Measurements from ENCODE around the gene DNAJC6.

Gene DNAJC6

DNA sequence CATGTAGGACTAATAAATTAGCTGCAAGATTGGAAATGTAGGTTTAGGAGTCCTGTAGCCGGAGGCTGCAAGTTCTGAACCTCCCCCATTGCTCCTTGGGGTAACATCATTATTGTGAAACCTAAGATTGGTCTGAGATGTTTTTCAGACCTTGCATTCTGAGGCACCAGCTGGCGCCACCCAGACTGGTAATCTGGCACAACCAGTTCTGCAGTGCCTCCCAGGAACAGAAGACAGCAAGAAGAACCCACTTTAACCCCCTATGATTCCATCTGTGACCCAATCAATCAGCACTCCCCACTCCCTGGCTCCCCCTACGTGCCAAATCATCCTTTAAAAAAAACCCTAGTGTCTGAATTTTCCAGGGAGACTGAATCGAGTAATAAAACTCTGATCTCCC is 11.6 kb upstream of the DNAJC6 start:
- no peak for DNase-seq

DNA sequence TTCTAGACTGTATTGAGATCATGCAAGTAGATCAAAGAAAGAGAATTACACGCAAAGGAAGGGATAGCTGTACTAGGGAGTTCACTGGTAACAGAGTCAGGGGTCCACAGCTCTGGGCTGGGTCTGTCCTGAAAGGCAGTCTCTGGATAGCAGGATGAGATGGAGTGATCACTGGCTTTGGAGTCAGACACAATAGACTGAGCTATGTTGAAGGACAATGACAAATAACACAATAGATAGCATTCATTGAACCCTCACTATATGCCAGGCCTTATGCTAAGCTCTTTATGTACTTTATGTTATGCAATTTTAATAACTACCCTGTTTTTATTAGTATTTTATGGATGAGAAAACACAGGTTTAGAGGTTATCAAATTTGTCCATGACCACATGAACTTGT is 10.0 kb upstream of the DNAJC6 start:
- DNase-seq = no peak

GRCh38 chr1:65308781-65309303 is 501 bp upstream of the DNAJC6 start:
- DNase-seq = peak in 1 of 2 experiments; percentile 48

- peak; percentile 43 to 85 for DNase-seq
Measured at GRCh38 chr1:65310078-65310587, 790 bp downstream of the DNAJC6 start.

- no peak for DNase-seq
Measured at GRCh38 chr1:65311760-65312159, 2.4 kb downstream of the DNAJC6 start.

GRCh38 chr1:65316233-65316632 is 6.9 kb downstream of the DNAJC6 start:
- DNase-seq = no peak

DNA sequence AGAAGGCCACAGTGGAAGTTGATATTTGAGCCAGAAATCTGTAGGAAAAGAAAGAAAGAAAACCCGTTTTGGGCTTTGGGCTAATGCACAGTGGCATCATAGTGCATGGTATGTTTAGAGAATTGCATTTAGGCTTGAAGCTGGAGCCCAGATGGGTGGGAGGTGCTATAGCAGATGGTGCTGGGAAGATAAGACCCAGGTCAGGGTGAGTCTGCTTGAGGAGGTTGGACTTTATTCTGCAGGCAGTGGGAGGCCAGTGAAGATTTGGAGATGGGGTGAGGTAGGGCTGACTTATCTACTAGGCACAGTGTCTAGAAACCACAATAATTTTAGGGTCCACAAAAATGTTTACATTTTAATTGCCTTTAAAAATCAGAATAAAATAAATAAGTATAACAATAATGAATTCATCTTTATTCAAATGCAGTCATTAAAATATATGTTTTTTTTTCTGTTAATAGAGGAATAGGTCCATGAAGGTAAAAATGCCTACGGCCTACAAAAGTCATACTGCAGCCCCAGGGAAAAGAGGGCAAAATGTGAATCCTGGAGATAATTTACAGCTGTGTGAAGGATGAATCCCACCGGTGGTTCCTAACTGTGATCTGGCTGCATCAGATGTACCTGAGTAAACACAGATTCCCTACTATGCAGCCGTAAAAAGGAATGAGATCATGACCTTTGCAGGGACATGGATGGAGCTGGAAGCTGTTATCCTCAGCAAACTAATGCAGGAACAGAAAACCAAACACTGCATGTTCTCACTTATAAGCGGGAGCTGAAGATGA is 8.7 kb downstream of the DNAJC6 start:
- no peak for DNase-seq

- no peak for DNase-seq
Measured at GRCh38 chr1:65319141-65319540, 9.8 kb downstream of the DNAJC6 start.

- DNase-seq = no peak
Measured at GRCh38 chr1:65319754-65320153, 10.4 kb downstream of the DNAJC6 start.

GRCh38 chr1:65321879-65322278 is 12.5 kb downstream of the DNAJC6 start:
- DNase-seq = no peak

GRCh38 chr1:65323246-65323645 is 13.9 kb downstream of the DNAJC6 start:
- no peak for DNase-seq

DNA sequence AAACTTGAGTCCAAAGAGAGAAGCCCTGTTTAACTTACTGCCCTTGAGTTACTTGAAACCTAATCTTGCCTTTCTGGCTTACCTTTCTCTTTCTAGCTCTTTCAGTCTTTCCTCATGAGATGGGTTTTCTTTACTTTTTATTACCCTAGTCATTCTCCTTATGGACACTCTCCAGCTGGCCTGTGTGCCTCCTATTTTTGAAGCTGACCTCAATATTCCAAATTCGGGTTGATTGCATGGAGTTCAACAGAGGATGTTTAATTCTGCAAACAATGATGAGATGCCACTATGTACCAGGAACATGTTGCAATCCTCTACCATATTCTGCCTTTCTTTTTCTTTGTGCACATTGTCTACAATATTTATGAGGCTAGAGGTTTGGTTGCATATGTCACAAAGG is 20.7 kb downstream of the DNAJC6 start:
- DNase-seq = no peak

DNA sequence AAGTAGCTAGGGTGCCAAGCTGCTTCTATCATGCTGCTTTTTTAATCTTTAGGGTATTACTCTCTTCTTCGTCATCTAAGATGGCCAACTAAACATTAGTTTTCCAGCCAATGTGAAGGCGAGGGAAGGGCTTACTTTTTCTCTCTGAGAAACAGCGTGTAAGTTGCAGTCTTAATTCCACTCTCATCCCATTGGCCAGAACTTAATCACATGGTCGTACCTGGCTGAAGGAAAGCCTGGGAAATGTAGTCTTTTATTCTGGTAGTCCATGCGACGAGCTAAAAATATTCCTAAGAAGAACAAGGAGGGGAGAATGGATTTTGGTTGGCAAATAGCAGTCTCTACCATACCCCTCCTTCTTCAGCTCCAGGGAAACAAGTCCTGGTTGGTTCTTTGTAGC is 21.5 kb downstream of the DNAJC6 start:
- DNase-seq = no peak

GRCh38 chr1:65332821-65333220 is 23.5 kb downstream of the DNAJC6 start:
- DNase-seq = no peak

- no peak for DNase-seq
Measured at GRCh38 chr1:65334081-65334480, 24.7 kb downstream of the DNAJC6 start.

DNA sequence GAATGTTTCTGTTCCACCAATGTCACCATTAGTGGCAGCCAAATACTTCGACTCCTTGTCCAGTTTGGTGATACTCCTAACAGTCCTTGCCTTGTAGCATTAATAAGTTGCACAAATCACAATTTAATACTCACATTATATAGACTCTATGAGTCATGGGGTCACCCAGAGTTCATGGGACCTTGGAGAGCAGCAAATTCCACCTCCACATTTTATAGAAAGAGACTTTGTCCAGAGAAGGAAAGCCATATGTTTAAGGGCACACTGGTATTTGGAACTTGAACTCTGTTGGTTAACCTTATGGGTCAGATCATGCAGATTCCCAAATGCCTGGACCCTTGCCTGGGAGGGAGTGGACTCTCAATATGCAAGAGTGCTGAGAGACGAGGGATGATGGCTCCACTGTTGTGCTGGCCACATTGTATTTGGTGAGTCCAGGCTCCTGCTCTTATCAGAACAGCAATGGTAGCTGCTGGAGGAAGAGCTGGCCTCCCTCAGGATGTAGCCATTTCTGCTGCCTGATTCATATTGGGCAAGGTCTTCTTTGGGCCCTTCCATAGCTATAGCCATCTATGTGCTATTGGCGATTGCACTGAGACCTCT is 30.6 kb downstream of the DNAJC6 start:
- DNase-seq = no peak

GRCh38 chr1:65341381-65341780 is 32.0 kb downstream of the DNAJC6 start:
- peak; percentile 23 to 34 for DNase-seq

DNA sequence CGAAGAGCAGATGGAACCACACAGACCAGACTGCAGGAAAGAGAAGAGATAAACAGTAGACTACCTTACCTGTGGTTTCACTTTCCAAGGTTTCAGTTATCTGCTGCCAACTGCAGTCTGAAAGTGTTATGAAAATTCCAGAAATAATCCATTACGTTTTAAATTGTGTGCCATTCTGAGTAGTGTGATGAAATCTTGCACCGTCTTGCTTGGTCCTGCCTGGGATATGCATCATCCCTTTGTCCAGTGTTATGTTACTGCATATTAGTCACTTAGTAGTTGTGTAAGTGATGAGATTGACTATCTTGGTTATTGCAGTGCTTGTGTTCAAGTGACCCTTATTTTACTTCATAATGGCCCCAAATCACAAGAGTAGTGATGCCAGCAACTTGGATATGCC is 33.9 kb downstream of the DNAJC6 start:
- DNase-seq = no peak

- DNase-seq = no peak
Measured at GRCh38 chr1:65344171-65344814, 35.0 kb downstream of the DNAJC6 start.

DNA sequence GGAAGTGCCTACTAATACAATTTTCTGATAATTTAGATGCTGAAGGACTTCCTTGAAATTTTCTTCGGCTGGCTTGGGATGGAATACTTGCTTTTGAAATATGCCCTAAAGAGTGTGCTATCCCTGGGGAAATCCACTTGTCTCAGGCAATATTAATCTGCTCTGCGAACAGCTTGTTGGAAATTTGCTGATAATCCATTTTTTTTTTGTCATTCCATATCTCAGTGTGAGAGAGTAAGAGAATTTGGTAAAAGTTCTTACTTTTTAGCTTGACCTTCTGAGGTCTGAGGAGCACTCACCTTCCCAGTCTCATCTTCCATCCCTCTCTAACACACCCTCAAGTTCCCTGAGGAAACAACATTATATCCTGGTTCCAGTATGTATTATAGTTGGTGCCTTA is 36.8 kb downstream of the DNAJC6 start:
- no peak for DNase-seq

GRCh38 chr1:65355031-65355712 is 45.8 kb downstream of the DNAJC6 start:
- DNase-seq = no peak

GRCh38 chr1:65357291-65357960 is 48.1 kb downstream of the DNAJC6 start:
- no peak for DNase-seq

DNA sequence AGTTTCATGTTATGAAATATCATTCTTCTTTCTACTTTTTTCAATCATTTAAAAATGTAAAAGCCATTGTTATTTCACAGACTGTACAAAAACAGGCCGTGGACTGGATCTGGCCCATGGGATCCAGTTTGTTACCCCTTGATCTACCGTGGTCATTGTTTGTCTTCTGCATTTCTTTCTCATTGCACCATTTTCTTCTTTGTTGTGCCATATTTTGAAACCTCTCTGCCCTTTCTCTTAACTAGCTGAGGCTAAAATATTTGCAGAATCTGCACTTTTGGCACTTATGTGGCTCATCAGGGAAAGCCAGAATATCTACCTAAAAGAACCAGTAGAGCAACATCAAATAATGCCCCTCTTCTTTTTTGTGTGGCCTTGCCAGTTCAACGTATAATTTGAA is 50.5 kb downstream of the DNAJC6 start:
- DNase-seq = no peak
